DOHH2 (cell line): ENCODE results near the gene C4orf51.

ENCODE experiments used
- H3F3A ChIP-seq: fragments of 200-600 bp; sonication (generic), shearing (Covaris generic); 2 replicates; pipeline ENCODE4 v1.6.0; 2016; ENCODE audit warnings: antibody characterized with exemption, mild to moderate bottlenecking; ENCODE audit not compliant: control insufficient read depth, insufficient read depth
- H3K27ac ChIP-seq: fragments of 200-600 bp; sonication (generic); 2 replicates; pipeline ENCODE4 v1.5.1; 2014; ENCODE audit warnings: low read depth, mild to moderate bottlenecking, low read length, moderate library complexity
- H3K27me3 ChIP-seq: fragments of 200-600 bp; sonication (generic); 2 replicates; pipeline ENCODE4 v1.6.1; 2014; ENCODE audit warnings: mild to moderate bottlenecking, low read length, mixed read lengths; ENCODE audit not compliant: control insufficient read depth
- H3K36me3 ChIP-seq: fragments of 200-600 bp; sonication (generic); 2 replicates; pipeline ENCODE4 v1.6.1; 2014; ENCODE audit warnings: mild to moderate bottlenecking, low read length, moderate library complexity, mixed read lengths; ENCODE audit not compliant: control insufficient read depth
- H3K4me1 ChIP-seq: fragments of 200-600 bp; sonication (generic); 2 replicates; pipeline ENCODE4 v1.6.1; 2014; ENCODE audit warnings: mild to moderate bottlenecking, low read length, mixed read lengths; ENCODE audit not compliant: control insufficient read depth
- H3K4me2 ChIP-seq: fragments of 200-600 bp; sonication (generic); 2 replicates; pipeline ENCODE4 v1.6.0; 2014; ENCODE audit warnings: mild to moderate bottlenecking, low read length, moderate library complexity
- H3K4me3 ChIP-seq: fragments of 200-600 bp; sonication (generic); 2 replicates; pipeline ENCODE4 v1.5.1; 2014; ENCODE audit warnings: mild to moderate bottlenecking, low read length, mixed read lengths
- H3K79me2 ChIP-seq: fragments of 200-600 bp; sonication (generic); 2 replicates; pipeline ENCODE4 v1.6.1; 2014; ENCODE audit warnings: mild to moderate bottlenecking, low read length, mixed read lengths; ENCODE audit not compliant: control insufficient read depth
- H3K9me2 ChIP-seq: fragments of 200-600 bp; sonication (generic); replicated peaks from 2 replicates; pipeline ENCODE4 v1.6.1; 2014; ENCODE audit warnings: mild to moderate bottlenecking, low read length, mixed read lengths; ENCODE audit not compliant: control insufficient read depth
- H3K9me3 ChIP-seq: fragments of 200-600 bp; sonication (generic); 2 replicates; pipeline ENCODE4 v1.6.1; 2014; ENCODE audit warnings: antibody characterized with exemption, low read length, mixed read lengths; ENCODE audit not compliant: control insufficient read depth, insufficient read depth
- H4K20me1 ChIP-seq: fragments of 200-600 bp; sonication (generic); 2 replicates; pipeline ENCODE4 v1.6.0; 2014; ENCODE audit warnings: low read depth, mild to moderate bottlenecking, antibody characterized with exemption, low read length, moderate library complexity; ENCODE audit not compliant: control insufficient read depth, insufficient read depth
- CTCF ChIP-seq: fragments of 200-600 bp; sonication (generic); IDR thresholded peaks from one replicate; pipeline ENCODE4 v1.5.1; 2014; ENCODE audit warnings: antibody characterized with exemption, mild to moderate bottlenecking, low read depth, low read length; ENCODE audit not compliant: poor library complexity, severe bottlenecking
- EZH2phosphoT487 ChIP-seq: fragments of 200-600 bp; sonication (generic); IDR thresholded peaks from 2 replicates; pipeline ENCODE4 v1.6.1; 2017; ENCODE audit warnings: borderline replicate concordance, mild to moderate bottlenecking, antibody characterized with exemption, low read length, moderate library complexity, mixed read lengths

Gene C4orf51

GRCh38 chr4:145774473-145774872 is 94.5 kb downstream of the C4orf51 start:
- Histone ChIP-seq H3K4me2 (no peak overlapping the region), H3K4me1 (no peaks in the 10 kb centered on the region), H3K9me3 (no peaks in the 10 kb centered on the region), H3K4me3 (no peak overlapping the region), H3K79me2 (no peaks in the 10 kb centered on the region), H3K9me2 (no peaks in the 10 kb centered on the region), H3K27ac (no peak overlapping the region), H3F3A (no peaks in the 10 kb centered on the region), H3K36me3 (peaks cover 72% of the 10 kb centered on the region), H3K27me3 (no peaks in the 10 kb centered on the region), H4K20me1 (no peaks in the 10 kb centered on the region)
- TF ChIP-seq EZH2phosphoT487: no peak
- TF ChIP-seq CTCF: no peak

- Histone ChIP-seq H3K79me2 (no peaks in the 10 kb centered on the region), H3K9me2 (no peaks in the 10 kb centered on the region), H3K4me1 (no peaks in the 10 kb centered on the region), H4K20me1 (no peaks in the 10 kb centered on the region), H3F3A (no peaks in the 10 kb centered on the region), H3K27ac (no peak overlapping the region), H3K9me3 (no peaks in the 10 kb centered on the region), H3K4me3 (no peak overlapping the region), H3K4me2 (no peak overlapping the region), H3K27me3 (no peaks in the 10 kb centered on the region), H3K36me3 (peaks cover 74% of the 10 kb centered on the region)
- TF ChIP-seq CTCF: no peak
- no peak for TF ChIP-seq EZH2phosphoT487
Measured at GRCh38 chr4:145775406-145775805, 95.5 kb downstream of the C4orf51 start.

- H3K36me3 ChIP-seq: peaks cover 69% of the 10 kb centered on the region
- H3K27ac ChIP-seq: no peak overlapping the region
- H4K20me1 ChIP-seq: no peaks in the 10 kb centered on the region
- no peak overlapping the region for H3K4me3 ChIP-seq
- no peaks in the 10 kb centered on the region for H3K9me2 ChIP-seq
- no peaks in the 10 kb centered on the region for H3K27me3 ChIP-seq
- H3F3A ChIP-seq: no peaks in the 10 kb centered on the region
- no peaks in the 10 kb centered on the region for H3K79me2 ChIP-seq
- no peaks in the 10 kb centered on the region for H3K4me1 ChIP-seq
- H3K4me2 ChIP-seq: no peak overlapping the region
- TF ChIP-seq CTCF (no peak), EZH2phosphoT487 (no peak)
- no peaks in the 10 kb centered on the region for H3K9me3 ChIP-seq
Measured at GRCh38 chr4:145776208-145776607, 96.3 kb downstream of the C4orf51 start.
